Middle frontal gyrus (tissue), 1 donor: ENCODE data around the gene RBM25.

Experiments
- DNase-seq: peaks from one replicate; pipeline ENCODE4 v3.0.0-alpha.2; 2015; ENCODE audit warnings: low spot score; ENCODE audit errors: extremely low spot score

Gene RBM25

DNA sequence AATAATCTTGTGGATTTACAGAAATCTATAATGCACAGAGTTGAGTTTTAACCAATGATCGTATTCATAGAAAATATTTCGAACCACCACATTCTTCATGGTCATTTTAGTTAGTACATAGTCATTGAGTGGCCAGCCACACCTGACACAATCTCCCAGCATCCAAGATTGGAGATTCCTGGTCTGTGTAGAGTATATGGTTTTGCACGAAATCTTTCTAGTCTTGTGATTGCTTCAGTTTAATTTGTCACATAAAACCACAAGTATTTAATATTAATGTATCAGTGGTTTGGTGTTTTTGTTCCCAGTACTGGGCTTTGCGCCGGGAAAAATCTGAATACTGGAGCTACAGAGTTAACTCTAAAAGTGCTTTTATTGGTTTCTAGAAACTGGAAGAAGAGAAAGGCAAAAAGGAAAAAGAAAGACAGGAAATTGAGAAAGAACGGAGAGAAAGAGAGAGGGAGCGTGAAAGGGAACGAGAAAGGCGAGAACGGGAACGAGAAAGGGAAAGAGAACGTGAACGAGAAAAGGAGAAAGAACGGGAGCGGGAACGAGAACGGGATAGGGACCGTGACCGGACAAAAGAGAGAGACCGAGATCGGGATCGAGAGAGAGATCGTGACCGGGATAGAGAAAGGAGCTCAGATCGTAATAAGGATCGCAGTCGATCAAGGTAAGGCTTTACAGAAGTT lies 44.6 kb downstream of the RBM25 start:
- DNase-seq, result no peak

DNA sequence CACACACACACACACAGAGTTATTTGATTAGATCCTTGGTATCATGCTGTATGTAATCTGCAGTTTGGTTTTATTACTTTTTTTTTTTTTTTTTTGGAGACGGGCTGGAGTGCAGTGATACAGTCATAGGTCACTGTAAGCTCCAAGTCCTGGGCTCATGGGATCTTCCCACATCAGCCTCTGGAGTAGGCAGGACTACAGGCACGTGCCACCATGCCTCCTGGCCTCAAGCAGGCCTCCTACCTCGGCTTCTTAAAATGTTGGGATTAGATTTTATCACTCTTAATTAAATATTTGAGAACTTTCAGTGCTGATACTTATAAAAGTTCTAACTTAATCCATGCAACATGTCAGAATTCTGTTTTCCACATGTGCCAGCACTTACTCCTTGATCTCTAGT lies 46.7 kb downstream of the RBM25 start:
- no peak for DNase-seq

- DNase-seq, result no peak
Observed at GRCh38 chr14:73105727-73106126, 47.4 kb downstream of the RBM25 start.

- DNase-seq, result no peak
Observed at GRCh38 chr14:73116079-73116665, 57.8 kb downstream of the RBM25 start.

- DNase-seq, result no peak
Observed at GRCh38 chr14:73124180-73124894, 66.0 kb downstream of the RBM25 start.

DNA sequence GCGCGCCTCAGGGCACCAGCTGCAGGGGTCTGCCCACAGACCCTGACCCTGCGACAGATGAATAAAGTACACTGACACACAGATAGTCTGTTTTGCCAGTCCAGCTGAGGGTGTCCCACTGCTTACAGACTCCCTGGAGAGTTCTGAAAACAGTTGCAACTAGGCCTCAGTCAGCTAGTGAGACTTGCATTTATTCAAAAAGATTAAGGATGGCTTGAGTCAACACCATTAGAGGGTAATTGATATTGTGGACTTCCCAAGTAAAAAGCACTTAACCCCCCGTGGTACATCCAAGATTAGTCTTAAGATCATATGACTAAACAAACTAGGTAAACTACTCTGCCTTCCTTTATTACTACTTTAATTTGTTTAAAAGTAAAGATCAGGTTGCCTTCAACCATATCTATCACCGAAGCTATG lies 66.8 kb downstream of the RBM25 start:
- no peak for DNase-seq

GRCh38 chr14:73125746-73126145 lies 67.4 kb downstream of the RBM25 start:
- no peak for DNase-seq

GRCh38 chr14:73133795-73134194 lies 75.5 kb downstream of the RBM25 start:
- DNase-seq, result no peak

- DNase-seq, result no peak
Observed at GRCh38 chr14:73136085-73136386, 77.7 kb downstream of the RBM25 start.

DNA sequence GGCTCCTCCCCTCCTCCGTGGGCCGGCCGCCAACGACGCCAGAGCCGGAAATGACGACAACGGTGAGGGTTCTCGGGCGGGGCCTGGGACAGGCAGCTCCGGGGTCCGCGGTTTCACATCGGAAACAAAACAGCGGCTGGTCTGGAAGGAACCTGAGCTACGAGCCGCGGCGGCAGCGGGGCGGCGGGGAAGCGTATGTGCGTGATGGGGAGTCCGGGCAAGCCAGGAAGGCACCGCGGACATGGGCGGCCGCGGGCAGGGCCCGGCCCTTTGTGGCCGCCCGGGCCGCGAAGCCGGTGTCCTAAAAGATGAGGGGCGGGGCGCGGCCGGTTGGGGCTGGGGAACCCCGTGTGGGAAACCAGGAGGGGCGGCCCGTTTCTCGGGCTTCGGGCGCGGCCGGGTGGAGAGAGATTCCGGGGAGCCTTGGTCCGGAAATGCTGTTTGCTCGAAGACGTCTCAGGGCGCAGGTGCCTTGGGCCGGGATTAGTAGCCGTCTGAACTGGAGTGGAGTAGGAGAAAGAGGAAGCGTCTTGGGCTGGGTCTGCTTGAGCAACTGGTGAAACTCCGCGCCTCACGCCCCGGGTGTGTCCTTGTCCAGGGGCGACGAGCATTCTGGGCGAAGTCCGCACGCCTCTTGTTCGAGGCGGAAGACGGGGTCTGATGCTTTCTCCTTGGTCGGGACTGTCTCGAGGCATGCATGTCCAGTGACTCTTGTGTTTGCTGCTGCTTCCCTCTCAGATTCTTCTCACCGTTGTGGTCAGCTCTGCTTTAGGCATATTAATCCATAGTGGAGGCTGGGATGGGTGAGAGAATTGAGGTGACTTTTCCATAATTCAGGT lies 78.3 kb downstream of the RBM25 start, which contains the start of gene PSEN1:
Gene PSEN1 (plus strand): TSS at position 121 of the 839 bp plus-strand sequence. CDS start 11,513 bp downstream, outside the sequence.
- peak; percentile 91 for DNase-seq

DNA sequence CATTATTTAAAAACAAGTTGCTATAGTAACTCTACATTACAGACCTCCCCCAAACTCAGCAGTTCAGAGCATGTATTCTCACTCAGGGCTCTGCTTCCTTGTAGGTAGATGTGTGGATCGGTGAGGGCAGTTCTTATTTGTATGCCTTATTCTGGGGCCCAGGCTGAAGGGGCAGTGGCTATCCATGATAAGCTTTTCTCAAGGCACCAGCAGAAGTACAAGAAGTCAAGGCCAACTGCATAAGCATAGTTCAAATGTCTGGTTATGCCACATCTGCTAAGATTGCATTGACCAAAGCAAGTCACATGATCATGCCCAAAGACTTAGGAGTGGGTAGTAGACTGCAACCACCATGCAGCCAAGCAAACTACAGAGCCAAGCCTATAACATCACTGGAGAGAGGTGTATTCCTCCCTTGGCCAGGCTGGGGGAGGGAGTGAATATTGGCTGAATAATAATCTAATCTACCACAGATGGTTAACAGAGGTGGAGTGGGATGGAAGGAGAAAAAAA lies 82.5 kb downstream of the RBM25 start:
- no peak for DNase-seq

GRCh38 chr14:73142216-73142615 lies 83.9 kb downstream of the RBM25 start:
- no peak for DNase-seq

- peak; percentile 76 for DNase-seq
Observed at GRCh38 chr14:73143003-73143402, 84.7 kb downstream of the RBM25 start.

- no peak for DNase-seq
Observed at GRCh38 chr14:73143617-73144016, 85.3 kb downstream of the RBM25 start.

DNA sequence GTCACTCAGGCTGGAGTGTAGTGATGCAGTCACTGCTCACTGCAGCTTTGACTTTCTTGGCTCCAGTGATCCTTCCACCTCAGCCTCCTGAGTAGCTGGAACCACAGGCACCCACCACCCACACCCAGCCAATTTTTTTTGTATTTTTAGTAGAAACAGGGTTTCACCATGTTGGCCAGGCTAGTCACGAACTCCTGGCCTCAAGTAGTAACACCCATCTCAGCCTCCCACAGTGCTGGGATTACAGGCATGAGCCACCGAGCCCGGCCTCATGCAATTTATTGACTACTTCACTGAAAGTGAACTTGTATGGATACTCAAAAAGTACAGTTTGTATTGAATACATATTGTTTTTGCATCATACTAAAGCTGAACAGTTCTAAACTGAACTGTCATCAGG lies 87.0 kb downstream of the RBM25 start:
- DNase-seq, result no peak

DNA sequence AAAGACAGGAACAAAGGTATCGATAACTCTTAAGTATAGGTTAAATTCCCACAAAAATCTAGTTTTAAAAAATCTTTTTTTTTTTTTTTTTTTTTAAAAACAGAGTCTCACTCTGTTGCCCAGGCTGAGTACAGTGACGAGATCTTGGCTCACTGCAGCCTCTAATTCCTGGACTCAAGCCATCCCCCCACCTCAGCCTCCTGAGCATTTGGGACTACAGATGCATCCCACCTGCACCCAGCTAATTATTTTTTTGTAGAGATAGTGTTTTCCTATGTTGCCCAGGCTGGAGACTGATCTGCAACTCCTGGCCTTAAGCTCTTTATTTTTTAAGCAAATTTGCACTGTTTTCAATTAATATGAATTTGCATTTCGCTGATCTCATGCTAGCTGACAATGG lies 87.8 kb downstream of the RBM25 start:
- DNase-seq, result no peak

DNA sequence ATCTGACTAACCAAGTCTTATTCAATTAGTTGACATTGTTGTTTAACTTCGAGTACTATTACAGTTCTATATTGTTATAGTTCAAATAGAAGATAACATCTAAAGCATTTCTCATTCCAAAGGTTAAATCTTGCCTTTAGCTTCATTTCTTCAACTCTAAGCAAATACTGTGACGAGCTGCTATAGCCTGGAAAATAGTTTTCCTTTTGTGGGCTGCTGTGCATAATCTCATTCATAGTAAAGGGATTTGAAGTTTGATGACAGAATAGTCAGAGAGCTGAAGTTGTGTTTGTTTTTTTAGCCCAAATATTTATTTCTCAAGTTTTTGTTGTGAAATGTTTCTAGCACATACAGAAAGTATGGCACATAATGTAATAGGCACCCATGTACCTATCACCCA lies 91.4 kb downstream of the RBM25 start:
- no peak for DNase-seq

DNA sequence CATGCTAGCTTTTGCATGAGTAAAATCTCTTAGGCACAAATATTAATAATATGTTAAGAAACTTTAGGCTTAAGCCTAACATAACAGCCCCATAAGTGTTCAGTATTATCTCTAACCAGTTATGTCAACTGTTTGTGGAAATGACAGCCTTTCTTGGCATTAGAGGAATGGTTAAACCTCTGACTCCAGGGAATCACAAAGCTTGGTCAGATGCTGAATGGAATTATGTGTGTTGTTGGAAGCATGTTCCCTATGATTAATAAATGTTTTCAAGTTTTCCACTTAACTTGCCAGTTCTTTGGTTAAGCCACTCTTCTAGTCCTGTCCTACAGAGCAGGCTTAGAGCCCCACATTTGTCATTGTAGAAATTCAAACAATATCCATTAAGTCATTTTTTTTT lies 94.9 kb downstream of the RBM25 start:
- DNase-seq, result no peak

DNA sequence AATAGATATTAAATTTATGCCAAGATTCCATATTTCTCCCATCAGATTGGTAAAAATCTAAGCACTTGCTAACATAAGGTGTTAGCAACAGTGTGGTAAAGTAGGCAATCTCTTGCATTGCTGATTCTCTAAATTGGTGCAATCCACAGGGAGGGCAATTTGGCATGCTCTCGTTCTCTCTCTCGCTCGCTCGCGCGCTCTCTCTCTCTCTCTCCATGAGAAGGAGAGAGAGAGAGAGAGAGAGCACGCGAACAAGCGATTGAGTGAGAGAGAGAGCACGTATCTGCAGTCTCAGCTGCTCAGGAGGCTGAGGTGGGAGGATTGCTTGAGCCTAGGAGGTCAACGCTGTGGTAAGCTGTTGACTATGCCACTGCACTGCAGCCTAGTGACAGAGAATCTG lies 103.9 kb downstream of the RBM25 start:
- DNase-seq, result no peak

GRCh38 chr14:73166399-73166798 lies 108.1 kb downstream of the RBM25 start:
- DNase-seq, result no peak

DNA sequence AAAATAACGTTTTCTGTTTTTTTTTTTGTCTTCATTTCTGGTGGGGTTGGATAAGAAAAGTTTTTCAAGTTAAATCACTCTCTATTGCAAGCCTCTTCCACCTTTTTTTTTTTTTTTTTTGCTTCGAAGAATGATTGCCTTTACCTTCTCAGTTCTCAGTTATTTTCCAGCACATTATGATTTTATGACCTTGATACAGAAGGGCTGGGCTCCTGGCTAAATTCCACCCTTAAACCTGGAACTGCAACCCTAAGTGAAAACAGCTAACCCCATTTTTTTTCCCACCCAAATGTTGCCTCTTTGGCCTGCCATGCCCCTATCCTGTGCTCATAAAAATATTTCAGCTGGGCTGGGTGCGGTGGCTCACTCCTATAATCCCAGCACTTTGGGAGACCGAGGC lies 109.4 kb downstream of the RBM25 start:
- no peak for DNase-seq

GRCh38 chr14:73168274-73168673 lies 109.9 kb downstream of the RBM25 start:
- DNase-seq, result peak; percentile 57
